SH-SY5Y (cell line): ENCODE results near the gene RWDD3.

ENCODE experiments used
- GATA2 ChIP-seq: IDR thresholded peaks from 2 replicates; pipeline ENCODE4 v1.6.1; 2011; ENCODE audit warnings: mild to moderate bottlenecking, low read depth, low read length
- GATA3 ChIP-seq: IDR thresholded peaks from 2 replicates; pipeline ENCODE4 v1.6.1; 2011; ENCODE audit warnings: low read depth, mild to moderate bottlenecking, low read length, moderate library complexity

RWDD3 gene

DNA sequence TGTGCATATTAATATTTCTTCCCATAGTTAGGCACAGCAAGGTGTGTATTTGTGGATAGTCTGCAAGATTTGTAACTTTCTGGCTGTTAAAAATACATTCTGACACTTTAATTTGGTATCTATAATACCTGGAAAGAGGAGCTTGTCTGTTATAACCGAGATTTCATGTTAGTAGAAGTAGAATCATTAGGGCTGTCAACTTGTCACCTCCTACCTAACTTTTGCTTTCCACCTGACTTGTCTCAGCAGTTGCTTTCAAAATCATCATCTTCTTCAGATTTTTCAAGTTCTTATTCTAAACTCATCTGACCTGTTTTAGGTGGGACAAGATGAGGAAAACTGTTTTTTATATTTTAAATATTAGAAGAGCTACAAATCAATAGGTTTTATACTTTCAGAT, 11.0 kb downstream of the RWDD3 start:
- TF ChIP-seq GATA2 (no peak), GATA3 (no peak)

DNA sequence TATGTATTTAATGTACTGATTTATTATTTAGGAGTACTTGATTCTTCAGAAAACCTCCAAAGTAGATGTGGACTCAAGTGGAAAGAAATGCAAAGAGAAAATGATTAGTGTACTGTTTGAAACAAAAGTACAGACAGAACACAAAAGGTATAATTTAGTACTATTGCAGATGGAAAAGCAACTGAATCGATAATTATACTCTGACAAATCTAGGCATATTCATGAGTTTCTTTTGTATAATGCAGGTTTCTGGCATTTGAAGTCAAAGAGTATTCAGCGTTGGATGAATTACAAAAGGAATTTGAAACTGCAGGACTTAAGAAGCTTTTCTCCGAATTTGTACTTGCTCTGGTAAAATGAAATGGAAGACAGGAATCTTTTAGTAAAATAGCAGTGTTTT, 12.5 kb downstream of the RWDD3 start:
- no peak for TF ChIP-seq GATA2
- no peak for TF ChIP-seq GATA3

DNA sequence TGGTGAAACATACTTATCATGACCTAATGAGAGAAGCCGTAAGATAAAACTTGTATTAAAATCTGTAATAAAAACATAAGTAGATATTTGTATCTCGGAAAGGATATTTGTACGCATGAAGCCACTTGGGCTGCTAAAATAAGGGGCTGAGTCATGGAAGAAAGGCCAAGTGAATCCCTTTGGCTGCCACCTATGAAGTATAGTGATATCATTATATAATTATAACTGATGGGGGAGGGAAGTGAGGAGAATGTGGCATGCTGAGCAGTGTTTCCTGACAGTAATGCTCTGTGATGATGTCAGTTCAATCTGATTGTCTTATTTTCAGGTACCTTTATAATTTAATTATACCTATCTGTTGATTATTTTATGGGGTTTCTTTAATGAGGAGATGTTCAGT, 13.6 kb downstream of the RWDD3 start:
- no peak for TF ChIP-seq GATA2
- TF ChIP-seq GATA3: no peak

DNA sequence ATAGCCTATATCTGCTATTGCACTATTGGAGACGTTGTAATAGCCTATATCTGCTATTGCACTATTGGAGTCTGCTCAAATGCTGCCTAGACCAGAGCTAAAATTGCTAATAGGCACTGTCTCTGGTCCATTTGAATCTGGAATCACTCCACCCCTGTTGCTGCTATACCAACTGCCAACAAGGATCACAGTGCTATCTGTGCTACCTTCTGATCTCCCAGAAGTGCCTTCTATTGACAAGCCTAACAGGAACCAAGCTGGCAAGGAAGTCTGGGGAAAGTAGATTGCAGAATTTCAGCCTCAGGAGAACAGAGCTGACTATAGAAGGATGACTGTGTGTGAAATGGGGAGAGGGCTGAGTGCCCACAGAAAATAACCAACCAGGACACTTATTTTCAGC, 15.9 kb downstream of the RWDD3 start:
- no peak for TF ChIP-seq GATA3
- no peak for TF ChIP-seq GATA2

DNA sequence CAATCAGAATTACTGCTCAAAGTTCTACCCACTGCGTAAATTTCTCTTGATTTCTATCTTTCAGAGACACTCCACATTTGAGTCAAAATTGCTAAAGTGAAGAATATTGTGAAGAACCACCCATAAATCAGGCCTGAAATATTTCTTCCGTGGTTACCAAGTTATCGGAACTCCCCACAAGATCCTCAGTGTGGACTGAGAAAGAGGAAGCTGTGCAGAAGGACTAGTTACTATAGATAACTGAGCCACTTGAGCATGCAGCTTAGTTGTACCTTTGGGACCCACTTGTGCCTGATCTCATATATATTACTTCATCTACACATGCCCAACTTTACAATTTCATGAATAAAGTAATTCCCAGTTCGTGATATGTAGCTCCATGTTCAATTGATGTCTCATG, 18.4 kb downstream of the RWDD3 start:
- TF ChIP-seq GATA3 (no peak), GATA2 (no peak)

DNA sequence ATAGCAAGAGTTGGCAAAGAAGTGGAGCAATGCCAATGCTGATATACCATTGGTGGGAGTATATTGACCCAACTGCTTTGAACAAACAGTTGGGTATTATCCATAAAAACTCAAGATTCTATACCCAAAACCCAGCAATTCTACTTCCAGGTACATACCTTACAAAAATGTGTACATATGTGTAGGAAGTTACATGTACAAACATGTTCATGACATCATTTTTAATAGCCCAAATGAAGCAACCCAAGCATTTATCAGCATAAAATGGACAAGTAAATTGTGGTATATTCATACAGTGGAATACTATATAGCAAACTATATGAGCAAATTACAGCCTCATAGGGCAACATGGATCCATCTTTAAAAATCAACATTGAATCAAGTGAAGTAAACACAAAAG, 20.9 kb downstream of the RWDD3 start:
- TF ChIP-seq GATA2: no peak

DNA sequence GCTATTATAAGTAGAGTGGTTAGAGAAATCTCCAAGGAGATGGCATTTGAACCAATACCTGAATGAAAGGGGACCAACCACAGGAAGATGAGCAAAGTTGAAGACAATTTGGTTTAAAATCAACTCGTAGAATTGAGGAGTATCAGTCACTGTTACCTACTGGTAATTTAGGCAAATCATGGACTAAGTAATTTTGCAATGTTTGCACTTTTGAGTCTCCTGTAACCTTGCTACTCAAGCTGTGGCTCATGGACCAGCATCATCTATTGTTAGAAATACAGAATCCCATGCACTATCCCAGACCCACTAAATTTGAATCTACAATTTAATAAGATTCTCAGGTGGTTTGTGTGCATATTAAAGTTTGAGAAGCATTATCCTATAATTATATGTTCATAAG, 21.8 kb downstream of the RWDD3 start:
- TF ChIP-seq GATA3 (no peak), GATA2 (no peak)

DNA sequence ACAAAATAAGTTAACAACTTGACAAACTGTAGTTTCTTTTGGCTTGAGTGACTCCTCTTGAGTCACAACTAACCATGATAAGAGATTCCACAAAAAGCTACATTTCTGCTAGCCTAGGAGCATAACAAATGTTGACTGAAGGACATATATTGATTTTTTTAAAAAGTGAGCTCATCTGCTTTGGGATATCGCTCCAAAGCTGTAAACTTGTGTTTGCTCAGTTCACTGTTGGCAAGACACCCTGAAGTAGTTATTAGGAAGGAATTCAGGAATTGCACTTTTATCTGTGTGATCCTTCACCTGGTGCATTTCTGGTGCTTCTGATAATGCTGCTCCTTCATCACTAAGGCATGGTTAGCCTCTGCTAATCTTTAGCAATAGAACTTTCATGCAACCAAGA, 23.7 kb downstream of the RWDD3 start:
- TF ChIP-seq GATA3: no peak
- TF ChIP-seq GATA2: no peak

DNA sequence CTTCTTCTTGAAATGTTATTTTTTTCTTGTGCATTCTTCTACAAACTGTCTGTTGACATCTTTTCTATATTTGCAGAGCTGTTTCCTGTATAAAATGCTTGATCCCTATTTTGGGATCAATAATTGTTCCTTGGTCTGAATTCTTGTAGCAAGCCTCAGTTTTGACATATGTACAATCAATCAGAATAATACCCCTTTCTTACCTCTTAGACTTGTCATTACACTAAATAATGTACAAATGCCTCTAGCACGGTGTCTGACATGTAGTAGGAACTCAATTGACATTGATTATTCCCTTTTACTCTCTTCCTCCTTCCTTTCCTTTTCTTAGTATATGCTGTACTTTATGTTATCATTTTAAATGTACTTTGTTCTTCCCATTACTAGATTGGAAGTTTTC, 25.2 kb downstream of the RWDD3 start:
- TF ChIP-seq GATA2 (no peak), GATA3 (no peak)

DNA sequence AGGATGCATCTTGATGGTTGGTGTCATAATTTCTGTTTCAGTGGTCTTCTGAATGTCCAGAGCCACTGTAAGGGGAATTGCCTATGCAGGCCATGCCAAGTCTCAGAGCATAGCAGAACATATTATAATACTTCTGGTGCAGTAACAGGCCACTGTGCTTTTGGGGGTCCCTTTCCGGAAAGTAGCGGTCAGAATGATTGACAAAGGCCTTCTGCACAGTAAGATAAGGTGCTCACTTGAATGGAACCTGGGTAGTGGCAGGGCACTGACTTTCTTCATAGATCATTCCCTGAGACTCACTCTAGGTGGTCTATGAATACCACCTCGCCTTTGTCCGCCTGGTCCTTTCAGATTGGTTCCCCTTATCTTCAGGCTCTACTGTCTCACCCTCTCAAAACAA, 28.9 kb downstream of the RWDD3 start:
- no peak for TF ChIP-seq GATA3
- TF ChIP-seq GATA2: no peak

DNA sequence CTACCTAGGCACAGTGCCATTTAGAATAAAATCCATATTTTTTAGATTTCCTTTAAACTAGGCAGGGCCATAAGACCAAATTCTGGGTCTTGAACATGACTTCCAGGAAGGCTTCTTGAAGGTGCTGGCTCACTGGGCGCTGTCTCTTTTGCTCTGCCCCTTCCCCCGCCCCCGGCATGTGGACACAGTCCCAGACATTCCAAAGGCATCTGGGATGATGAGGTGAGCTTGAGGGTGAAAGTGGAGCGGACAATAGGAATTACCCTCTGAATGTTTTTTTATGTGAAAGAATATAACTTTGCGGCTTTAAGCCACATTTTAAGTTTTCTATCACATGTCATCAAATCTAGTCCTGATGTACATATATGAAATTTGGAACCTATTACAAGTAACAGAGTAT, 29.4 kb downstream of the RWDD3 start:
- no peak for TF ChIP-seq GATA3
- TF ChIP-seq GATA2: no peak

DNA sequence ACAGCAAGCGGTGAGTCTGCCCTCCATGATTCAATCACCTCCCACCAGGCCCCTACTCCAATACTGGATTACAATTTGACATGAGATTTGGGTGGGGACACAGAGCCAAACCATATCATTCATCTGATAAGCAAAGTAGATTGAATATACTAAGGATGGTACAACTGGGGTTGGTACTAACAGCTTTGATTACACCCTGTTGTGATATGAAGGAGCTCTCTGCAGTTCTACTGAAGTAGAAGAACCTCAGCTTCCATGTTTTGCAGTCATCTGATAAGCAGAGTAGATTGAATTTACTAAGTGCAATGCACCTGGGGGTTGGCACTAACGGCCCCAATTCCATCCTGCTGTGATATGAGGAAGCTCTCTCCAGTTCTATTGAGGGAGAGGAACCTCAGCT, 31.1 kb downstream of the RWDD3 start:
- TF ChIP-seq GATA2 (no peak), GATA3 (no peak)

DNA sequence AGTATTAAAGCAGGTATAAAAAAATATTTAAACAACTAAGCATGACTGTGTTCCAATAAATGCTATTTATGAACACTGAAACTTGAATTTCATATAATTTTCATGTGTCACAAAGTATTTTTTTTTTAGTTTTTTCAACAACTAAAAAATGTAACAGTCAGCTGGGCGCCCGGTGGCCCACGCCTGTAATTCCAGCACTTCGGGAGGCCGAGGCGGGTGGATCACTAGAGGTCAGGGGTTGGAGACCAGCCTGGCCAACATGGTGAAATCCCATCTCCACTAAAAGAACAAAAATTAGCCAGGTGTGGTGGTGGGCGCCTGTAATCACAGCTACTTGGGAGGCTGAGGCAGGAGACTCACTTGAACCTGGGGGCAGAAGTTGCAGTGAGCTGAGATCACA, 42.4 kb downstream of the RWDD3 start:
- TF ChIP-seq GATA3 (no peak), GATA2 (no peak)

DNA sequence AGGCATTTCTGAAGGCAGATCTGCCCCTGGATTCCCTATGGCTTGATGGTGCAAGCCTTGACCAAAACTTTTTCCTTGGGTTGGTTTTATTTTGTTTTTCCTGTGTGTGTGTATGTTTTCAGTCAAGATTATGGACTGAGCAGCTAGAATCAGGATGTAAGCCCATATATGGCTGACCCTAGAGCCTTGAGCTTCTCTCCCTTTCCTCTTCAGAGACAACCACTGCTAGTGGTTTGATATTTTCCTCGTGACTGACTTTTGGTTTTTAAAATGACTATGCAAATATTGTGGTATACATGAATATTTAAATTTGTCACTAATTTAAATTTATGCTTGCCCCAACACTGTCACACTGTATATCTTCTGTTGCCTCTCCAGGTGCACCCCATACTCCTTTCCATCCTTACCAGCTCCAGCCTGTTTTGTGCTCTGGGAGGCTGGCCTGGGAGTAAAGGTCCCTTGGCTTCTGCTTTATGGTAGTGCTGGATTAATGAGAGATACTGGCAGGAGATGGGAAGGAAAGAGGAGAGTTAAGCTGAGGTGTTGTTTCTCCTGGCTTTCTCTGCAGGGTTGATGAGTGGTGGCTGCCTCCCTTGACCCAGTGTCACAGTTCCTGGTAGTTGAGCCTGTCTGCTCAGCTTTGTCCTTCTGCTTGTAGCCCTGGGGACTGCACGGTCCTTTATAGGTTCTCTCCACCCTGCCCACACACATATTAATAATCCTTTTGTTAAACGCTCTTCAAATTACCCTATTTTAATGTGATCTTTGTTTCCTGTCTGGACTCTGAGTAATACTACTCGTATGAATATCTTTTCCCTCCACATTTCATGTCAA, 44.4 kb downstream of the RWDD3 start:
- TF ChIP-seq GATA2 (no peak), GATA3 (no peak)

DNA sequence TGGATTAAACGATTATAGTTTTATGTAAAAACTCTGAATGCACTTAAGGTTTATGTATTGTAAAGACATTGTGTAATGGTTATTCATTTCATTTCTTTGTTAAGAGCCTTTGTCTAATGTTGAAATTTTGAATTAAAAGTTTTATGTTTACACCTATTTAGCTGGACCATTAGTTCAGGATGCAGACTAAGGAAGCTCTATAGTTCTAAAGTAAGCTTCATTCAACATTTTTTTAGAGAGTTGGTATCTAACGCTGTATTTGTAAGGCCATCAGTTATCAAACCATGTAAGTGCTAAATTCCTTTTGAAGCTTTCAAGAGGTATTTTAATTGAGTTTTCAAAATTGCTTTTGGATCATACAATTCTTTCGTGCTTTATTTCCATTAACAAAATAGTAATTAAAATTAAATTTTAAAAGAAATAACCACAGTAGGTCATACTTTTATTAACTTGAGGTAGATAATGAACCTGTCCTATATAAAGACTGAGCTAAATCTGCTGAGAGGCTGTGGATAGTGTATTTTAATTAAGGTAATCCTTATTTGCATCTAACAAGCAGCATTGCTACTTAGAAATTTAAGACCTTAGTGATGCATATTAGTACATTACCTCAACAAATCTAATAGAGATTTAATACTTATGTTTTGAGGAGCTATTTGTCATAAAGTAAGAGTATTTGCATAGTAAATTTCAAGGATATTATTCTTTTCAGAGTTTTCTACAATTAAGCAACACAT, 47.9 kb downstream of the RWDD3 start:
- TF ChIP-seq GATA3 (no peak), GATA2 (no peak)
